HG02610 (cell line): ENCODE data around the gene DNAJC11.
A peak's percentile ranks its signal among the peaks of the same experiment; 100 is the strongest.
"Not testable (repeated sequence)": the region's sequence is repeated elsewhere in the genome, so short reads cannot be mapped to it uniquely, and the experiment has no call there.

ENCODE experiments used
- ATAC-seq: cut with Tn5 transposase; IDR thresholded peaks from one replicate; pipeline ENCODE4 v1.9.1; 2021; ENCODE audit warnings: mild to moderate bottlenecking, moderate library complexity; ENCODE audit not compliant: unreplicated experiment

The DNAJC11 gene

DNA sequence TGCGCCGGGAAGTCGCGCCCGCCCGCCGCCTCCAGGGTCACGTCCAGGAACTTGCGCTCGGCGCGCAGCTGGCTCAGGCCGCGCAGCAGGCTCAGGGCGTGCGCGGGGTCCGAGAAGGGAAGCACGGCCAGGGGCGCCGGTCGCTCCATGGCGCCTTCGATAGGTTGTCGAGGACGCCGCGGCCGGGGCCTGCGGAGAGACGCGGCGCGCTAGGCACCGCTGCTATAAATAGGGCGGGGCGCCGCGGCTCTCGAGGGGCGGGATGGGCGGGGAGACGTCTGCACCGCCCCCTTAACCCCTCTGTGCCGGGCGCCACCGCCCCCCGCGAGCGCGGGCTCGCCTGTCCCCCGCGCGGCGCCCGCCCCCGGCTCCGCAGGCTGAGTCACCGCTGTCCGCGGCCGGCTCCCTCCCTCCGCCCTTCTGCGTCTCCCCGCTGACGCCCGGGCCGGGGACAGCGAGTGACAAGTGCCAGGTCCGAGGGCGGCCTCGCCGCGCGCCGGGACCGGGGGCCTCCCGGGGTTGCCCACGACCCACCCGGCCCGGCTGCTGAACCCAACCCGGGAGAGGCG is 98.9 kb downstream of the DNAJC11 start, which contains the start of gene KLHL21:
Gene KLHL21 (minus strand): TSS at position 201 of the 569 bp plus-strand sequence. CDS start 52 bp downstream, at position 149.
- peak; percentile 46 for ATAC-seq

DNA sequence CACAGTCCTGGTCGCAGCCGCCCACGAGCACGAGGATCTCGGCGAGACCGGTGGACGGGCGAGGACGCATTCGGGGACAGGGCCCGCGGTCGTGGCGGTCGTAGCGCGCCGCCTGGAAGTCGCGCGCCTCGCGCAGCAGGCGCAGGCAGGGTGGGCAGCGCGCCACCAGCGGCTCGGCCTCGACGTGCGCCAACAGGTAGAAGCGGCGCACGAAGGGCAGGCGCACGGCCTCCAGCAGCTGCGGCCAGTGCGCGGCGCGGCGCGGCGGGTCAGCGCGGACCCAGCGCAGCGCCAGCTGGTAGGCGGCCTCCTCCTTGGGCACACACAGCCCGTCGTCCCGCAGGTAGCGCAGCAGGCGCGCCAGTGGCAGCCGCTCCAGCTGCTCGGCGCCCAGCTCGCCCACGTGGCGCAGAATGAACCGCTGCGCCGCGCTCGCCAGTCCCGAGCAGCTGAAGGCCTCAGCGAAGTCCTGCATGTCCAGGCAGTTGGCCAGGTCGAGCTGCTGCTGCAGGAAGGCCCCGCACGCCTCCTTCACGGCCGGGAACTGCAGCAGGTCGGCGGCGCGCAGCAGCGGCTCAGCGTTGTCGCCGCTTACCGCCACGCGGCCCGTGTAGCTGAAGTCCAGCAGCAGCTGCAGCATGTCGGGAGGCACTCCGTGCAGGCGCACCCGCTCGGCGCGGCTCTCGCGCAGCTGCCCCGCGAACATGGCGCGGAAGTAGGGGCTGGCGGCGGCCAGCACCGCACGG is 99.5 kb downstream of the DNAJC11 start:
- ATAC-seq, result peak; percentile 26

DNA sequence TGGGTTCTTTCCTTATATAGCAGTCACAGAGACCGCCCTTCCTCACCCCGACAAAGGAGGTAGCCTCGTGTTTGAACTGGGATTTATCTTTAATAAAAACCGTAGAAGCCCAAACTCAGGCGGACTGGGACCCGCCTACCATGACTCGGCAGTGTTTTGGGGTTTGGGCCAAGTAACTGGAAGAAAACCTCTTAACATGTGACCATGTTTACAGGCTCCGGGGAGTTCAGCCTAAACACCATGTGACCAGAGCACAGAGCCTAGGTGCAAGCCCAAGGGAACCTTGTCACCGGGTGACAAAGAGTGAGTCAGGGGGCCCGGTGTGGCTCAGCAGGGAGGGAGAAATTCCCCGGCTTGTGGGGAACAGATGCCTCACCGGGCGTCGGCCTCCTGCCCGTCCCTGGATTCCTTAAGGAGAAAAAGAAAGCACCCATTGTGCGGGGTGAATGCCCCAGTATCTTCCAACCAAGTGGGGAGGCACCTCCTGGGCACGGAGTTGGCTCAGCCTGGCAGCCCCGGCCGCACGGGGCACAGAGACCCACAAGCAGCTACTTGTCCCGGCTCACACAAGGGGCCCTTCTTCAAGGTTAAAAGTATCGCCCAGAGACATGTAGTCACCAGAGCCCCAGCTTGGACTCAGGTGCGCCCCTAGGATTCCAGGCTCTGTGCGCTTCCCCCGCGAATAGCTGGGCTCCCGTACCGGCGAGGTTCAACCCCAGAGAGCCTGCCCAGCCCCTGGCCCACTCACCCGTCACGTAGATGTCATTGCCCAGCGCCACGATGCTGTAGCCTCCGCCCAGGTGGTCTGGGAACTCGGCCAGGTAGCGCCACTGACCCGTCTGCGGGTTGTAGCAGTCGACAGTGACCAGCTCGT is 100.3 kb downstream of the DNAJC11 start:
- ATAC-seq, result peak; percentile 32

DNA sequence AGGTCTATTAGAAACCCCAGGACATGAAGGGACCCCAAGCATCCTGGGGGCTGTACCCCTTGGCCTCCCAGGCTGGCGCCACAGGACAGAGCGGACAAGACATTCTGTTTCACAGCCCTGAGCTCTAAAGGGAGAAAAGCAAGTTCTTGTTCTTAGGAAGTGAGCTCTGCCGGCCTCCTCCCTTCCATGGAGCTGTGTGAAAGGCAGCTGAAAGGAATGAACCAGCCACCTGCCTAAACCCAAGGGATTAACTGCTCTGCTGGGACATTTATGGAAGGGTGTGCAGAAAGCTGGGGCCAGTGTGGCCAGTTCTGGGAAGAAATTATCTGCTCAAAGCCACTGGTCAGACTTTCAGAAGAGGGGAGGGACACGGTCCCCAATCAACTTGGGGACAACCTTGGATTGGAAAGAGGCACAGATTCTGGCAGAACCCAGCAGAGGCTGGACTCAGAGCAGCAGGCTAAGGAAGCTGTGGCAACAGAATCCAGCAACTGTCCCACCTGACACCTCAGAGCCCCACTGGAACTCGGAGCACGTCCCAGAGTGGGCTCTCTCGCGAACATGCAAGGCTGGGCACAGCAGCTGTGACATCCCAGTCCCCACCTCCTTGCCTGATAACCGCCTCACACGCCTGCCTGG is 101.1 kb downstream of the DNAJC11 start:
- peak; percentile 14 for ATAC-seq

DNA sequence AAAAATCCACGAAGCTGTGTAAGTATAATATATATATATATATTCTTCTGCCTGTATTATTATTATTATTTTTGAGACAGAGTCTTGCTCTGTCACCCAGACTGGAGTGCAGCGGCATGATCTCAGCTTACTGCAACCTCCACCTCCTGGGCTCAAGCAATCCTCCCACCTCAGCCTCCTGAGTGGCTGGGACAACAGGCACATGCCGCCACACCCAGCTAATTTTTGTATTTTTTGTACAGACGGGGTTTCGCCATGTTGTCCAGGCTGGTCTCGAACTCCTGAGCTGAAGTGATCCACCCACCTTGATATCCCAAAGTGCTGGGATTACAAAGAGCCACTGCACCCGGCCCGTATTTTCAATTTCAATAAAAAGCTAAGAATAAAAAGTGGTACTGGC is 101.6 kb downstream of the DNAJC11 start:
- not testable (repeated sequence) for ATAC-seq

DNA sequence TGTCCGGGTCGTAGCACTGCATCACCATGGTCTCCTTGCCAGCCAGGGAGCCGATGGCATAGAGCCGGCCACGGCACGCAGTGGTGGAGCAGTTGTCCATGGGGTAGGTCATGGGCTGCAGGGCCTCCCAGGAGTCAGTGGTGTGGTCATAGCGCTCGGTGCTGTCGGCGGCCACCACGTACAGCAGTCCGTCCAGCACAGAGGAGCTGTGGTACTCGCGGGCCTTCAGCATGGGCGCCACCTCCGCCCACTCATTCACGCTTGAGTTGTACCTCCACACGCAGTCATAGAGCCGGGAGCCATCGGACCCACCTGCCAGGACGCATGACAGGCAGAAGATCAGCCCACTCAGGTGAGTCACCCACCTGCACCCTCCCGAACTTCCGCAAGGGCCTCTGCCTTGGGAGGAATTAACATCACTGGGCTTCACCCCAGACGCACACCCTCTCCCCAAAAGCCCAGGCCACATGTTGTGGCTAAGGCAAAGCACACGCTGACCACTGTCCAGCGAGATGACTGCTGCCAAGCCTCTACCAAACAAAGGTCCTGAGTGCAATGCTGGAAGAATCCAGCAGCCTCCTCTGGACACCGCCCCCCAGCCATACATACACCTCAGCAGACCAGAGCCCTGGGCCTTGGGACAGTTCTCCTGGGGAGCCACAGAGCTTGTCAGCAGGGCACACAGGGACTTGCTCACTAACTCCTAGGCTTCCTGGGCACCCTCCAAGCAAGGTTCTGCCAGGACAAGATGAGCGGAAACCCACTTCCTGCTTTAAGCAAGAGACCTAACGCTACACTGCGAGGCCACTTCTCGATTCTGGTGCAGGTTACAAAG is 102.3 kb downstream of the DNAJC11 start:
- ATAC-seq, result no peak

DNA sequence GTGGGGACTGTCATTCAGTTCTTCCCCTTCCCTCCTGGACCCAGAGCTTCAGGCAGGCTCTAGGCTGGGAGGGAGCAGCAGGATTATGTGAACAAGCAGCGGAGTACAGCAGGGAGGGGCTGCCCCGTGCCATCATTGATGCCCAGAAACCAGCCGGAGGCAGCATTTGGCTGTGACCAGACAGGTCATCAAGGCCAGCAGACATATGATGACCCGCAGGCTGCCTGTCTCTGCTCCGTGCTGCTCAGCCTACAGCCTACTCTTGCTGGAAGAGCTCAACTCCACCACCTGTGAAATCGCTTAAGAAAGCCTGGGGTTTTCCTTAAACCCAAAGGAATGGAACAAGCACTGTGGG is 103.9 kb downstream of the DNAJC11 start:
- no peak for ATAC-seq

DNA sequence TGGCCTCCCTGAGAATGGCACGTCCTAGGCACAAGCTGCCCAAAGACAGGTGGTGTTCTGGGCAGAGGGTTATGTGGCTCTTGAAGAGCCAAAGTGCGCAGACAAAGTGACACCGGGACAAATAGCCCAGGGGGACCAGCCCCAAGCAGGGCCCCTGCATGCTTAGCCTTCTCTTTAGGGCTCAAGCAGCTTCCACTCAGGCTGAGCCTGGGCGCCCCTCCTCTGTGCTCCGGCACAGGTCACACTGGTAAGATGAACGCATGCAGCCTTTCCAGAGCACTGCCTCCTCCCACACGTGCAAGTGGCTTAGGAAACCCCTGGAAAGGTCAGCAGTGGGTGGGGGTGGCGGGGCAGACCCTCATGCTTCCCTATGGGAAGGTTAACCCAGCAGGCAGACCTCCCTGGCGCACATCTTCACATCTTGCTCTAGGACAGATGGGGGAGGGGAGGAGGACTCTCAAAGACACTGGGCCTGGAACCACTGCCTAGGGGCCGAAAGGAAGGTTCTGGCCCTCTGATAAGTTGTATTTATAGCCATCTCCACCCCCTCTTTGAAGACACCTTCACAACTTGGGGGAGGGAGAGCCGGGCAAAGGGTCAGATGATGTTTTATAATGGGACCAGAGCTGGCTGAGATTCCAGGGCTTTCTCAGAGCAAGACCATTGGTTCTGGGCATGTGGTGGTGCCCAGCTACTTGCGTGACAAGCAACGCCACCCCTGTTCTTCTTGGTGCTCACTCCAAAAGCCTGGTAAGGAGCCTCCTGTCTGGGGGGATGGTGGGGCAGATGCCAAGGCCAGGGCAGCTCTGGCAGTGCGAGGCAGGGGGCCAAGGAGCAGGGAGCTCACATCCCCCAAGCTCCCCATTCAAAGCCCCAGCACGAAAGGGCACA is 104.5 kb downstream of the DNAJC11 start:
- ATAC-seq, result no peak

DNA sequence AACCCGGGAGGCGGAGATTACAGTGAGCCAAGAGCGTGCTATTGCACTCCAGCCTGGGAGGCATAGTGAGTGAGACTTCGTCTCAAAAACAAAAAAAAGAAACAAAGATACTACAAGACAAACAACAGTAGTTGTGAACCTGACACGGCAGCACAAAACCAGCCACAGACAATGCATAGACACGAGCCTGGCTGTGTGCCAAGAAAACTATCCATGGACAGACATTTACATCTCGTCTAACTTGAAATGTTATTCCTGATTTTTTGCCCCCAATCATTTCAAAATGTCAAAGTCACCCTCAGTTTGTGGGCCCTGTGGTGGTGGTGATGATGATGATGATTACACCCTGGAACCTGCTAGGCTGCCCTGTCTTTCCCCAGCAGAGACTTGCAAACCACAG is 105.3 kb downstream of the DNAJC11 start:
- no peak for ATAC-seq

DNA sequence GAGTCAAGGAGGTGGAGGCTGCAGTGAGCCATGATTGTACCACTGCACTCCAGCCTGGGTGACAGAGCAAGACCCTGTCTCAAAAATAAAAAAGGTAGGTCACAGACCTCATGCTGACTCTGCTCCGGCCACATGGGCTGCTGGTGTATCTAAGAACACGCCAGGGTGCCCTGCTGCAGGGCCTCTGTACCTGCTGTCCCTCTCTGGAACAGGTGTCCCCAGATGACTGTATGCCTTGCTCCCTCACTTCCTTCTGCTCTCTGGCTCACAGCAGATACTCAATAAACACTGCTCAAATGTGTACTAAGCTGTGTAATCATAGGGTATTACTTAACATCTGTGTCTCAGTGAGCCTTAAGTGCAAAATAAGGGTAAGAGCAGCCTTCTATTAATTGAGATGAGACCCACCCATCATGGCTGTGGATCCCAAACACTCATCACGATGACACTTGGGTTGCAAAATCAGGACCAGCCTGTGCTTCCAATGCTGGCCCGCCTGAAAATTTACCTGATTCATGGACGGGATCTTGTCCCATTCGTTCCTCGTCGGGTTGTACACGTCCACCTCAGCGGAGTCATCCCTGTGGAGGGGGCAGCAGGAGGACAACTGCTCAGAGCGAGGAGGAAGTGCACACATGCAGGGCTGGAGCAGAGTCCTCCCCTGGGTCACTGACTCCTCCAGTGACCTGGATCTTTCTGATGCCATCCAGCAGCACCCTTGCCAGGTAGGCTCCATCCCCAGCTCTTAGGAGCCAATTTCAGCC is 106.5 kb downstream of the DNAJC11 start:
- ATAC-seq, result no peak

DNA sequence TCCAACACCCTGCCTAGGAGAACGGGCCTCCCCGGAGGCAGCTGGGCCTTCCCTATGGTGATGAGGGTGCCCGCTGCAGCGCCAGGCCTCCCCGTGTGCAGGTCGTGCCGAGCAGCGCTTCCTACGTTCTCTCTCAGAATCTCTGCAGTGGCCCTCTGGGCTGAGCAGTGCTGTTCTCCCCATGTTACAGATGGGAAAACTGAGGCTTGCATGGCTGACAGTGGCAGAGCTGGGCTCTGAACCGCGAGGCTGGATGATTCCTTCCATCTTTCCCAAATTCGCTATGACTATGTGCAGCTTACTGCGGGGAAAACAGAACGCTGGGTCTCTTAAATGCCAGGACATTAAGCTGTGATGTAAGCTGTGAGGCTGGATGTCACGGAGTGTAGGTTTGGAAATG is 107.8 kb downstream of the DNAJC11 start:
- ATAC-seq, result no peak

DNA sequence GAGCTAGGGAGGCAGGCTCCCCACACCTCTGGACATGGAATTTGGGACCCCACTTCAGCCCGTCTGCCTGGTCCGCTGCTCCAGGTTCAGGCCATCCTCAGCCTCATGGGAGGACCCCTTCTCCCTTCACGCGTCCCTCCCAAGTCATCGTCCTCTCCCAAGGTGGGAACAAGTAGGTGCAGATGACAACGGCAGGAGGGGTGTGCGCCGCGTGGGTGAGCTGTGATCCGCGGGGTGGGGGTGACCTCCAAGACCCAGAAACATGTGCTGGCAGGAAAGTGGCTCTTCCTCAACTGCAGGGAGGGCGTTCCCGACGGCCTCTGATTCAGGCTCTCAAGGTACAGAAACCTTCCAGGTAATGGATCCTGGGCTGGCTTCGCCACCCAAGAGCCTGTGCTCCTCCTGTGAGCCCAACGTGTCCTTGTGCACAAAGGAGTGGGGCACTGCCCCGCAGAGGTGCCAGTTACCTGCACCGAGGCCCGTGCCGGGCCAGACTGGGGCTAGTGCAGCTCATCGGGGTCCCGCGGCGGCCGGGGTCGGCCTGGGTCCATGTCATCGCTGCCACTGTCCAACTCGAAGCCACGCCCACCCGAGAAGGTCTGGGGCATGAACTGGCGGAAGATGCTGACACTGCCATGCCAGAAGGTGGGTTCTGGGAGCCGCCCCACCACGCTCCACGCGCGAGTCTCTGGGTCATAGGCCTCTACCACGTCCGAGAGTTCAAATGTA is 108.6 kb downstream of the DNAJC11 start:
- ATAC-seq, result no peak

DNA sequence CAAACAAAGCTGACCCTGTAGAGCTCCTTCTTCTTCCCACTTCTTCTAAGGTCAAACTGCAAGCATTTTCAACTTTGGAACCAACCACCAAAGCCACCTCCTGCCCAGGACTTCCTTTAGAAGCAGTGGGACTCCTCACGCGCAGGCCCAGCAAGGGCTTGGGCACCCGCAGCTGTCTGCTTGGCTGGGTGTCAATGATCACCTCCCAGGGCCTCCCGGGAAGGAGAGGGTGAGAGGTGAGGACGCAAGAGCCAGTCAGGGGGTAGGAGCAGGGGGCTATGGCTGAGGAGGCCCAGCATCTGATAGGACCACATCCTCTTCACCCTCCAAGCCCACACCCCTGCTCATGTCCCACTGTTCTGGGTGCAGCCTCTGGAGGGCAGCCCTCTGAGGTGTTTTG is 109.2 kb downstream of the DNAJC11 start:
- no peak for ATAC-seq

DNA sequence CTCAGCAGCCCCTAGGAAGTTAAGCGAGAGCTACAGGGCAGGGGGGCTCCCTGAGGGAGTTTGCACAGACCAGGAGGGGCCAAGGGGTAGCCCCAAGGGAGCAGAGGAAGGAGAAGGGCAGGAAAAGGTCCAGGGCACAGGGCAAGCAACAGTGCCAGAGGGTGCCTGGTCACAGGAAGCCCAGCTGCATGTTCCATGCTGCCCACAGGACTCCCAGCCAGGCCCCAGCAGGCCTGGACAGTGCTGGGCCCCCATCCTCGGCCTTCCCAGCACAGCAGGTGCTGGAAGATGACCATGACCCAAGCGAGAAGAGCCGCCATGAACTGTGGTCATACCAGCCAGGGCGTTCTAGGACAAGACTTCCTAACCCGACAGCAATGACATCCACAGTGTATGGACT is 110.0 kb downstream of the DNAJC11 start:
- ATAC-seq, result no peak

DNA sequence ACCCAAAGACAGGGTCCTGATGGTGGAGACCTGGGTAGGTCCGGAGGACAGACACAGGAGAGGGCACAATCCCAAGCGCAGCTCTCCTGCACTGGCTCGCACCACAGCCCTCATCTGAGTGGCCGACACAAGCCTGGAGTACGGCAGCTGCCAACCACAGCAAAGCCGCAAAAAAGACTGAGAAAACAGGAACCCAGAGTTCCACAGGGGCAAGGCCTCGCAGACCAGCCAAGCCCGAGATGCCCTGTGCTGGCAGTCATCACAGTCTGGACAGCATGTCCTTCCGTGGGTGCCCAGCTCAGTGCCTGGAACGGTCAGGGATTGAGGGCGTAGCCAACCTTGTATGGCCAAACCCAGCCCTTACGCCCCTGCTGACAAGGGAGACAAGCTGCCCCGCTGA is 110.4 kb downstream of the DNAJC11 start:
- ATAC-seq, result no peak

DNA sequence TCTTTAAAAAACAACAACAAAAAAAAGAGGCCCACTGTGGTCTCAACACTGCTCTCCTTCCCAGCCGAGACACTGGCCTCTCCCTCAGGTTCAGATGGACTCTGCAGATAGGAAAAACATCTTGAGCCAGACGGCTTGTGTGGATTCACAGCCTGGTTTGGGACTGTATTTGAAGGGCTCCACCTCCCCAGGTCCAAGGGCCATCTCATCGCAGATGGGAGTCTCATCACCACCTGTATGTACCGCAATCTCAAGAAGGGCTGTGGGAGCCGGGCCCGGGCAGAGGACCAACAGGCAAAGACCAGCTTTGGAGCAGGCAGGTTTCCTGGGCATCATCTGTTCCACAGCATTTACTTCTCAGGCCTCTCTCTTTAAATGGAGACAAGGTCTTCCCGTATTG is 111.6 kb downstream of the DNAJC11 start:
- no peak for ATAC-seq

DNA sequence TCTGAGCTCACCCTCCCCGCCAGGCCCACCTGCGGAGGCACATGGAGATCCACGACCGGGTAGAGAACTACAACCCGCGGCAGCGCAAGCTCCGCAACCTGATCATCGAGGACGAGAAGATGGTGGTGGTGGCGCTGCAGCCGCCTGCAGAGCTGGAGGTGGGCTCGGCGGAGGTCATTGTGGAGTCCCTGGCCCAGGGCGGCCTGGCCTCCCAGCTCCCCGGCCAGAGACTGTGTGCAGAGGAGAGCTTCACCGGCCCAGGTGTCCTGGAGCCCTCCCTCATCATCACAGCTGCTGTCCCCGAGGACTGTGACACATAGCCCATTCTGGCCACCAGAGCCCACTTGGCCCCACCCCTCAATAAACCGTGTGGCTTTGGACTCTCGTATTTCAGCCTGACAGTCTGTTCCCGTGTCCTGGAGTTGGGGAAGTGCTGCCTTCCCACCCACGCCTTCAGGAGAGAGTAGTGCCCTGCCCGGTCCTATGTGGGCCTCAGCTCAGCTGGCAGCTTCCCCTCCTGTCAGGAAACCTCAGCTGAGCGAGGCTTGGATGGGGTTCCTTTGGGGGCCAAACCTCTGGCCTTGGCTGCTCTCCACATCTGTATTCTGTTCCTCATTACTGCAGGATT is 112.6 kb downstream of the DNAJC11 start:
- no peak for ATAC-seq
